Breast epithelium (tissue), 4 donors: ENCODE results near the gene SREBF1. TPM values are rescaled to one million over a fixed set of nuclear protein-coding genes. Genes with fewer than 3 reads are reported as not detected.

Experiments used
- DNase-seq, 2 donors: peaks; one replicate each; pipeline ENCODE4 v3.0.0-alpha.2; 2019; ENCODE audit warnings: low spot score in 2 of 2
- H3K27ac ChIP-seq, 2 donors: fragments of 200-600 bp; sonication (generic) in 1 of 2; one replicate each; pipeline ENCODE4 v1.5.1; 2016 to 2019; ENCODE audit warnings: mild to moderate bottlenecking in 1 of 2
- H3K27me3 ChIP-seq, 2 donors: fragments of 200-600 bp; sonication (generic) in 1 of 2; one replicate each; pipeline versions ENCODE4 v1.5.1 to v1.6.0; 2017 to 2019; ENCODE audit warnings: control low read depth in 1 of 2, mild to moderate bottlenecking in 1 of 2
- H3K36me3 ChIP-seq: fragments of 200-600 bp; one replicate; pipeline ENCODE4 v1.5.1; 2019
- H3K4me1 ChIP-seq, 2 donors: fragments of 200-600 bp; sonication (generic); one replicate each; pipeline ENCODE4 v1.5.1; 2016 to 2019; ENCODE audit warnings: control low read depth in 1 of 2
- H3K4me3 ChIP-seq, 3 donors: fragments of 200-600 bp; sonication (generic); 1 replicate in 2 of 3; 2 replicates in 1 of 3; pipeline ENCODE4 v1.5.1; 2016 to 2019; ENCODE audit warnings: mild to moderate bottlenecking in 3 of 3, moderate library complexity in 2 of 3
- H3K9me3 ChIP-seq, 2 donors: fragments of 200-600 bp; sonication (generic) in 1 of 2; one replicate each; pipeline ENCODE4 v1.5.1; 2016 to 2019; ENCODE audit warnings: control low read depth in 1 of 2
- POLR2A ChIP-seq: fragments of 450-650 bp; IDR thresholded peaks from one replicate; pipeline ENCODE4 v1.6.1; 2016; ENCODE audit warnings: antibody characterized with exemption, mild to moderate bottlenecking, moderate library complexity
- POLR2AphosphoS5 ChIP-seq, 3 donors: sonication (generic); formaldehyde crosslinking; IDR thresholded peaks; one replicate each; pipeline ENCODE4 v1.6.1; 2017; ENCODE audit warnings: antibody characterized with exemption in 3 of 3
- intact Hi-C: fragments of 100-400 bp; cut with DNase I; formaldehyde crosslinking; loops from one replicate; pipeline ENCODE4 v1.15.1; 2023; ENCODE audit warnings: low total_unique reads
- total RNA-seq, 3 donors: library from RNA; depleted of rRNA; stranded (reverse); fragments of >200 nt; gene quantifications; one replicate each; pipeline ENCODE4 v1.1.0, GENCODE V29; 2016
- TF ChIP-seq, protein P1 (sequence below), 3 donors: fragments of 450-650 bp; IDR thresholded peaks; one replicate each; pipeline ENCODE4 v1.5.1; 2016 to 2017; ENCODE audit warnings: antibody characterized with exemption in 3 of 3, mild to moderate bottlenecking in 3 of 3, moderate library complexity in 3 of 3

The SREBF1 gene
- total RNA-seq, 3 donors from 2014 or later = 39.0 to 119 (median 81.3) TPM

GRCh38 chr17:17852930-17853329 lies 16.1 kb upstream of the SREBF1 start:
- no peaks in the 10 kb centered on the region for H3K9me3 ChIP-seq
- TF ChIP-seq POLR2A = no peak
- TF ChIP-seq, protein P1, sequence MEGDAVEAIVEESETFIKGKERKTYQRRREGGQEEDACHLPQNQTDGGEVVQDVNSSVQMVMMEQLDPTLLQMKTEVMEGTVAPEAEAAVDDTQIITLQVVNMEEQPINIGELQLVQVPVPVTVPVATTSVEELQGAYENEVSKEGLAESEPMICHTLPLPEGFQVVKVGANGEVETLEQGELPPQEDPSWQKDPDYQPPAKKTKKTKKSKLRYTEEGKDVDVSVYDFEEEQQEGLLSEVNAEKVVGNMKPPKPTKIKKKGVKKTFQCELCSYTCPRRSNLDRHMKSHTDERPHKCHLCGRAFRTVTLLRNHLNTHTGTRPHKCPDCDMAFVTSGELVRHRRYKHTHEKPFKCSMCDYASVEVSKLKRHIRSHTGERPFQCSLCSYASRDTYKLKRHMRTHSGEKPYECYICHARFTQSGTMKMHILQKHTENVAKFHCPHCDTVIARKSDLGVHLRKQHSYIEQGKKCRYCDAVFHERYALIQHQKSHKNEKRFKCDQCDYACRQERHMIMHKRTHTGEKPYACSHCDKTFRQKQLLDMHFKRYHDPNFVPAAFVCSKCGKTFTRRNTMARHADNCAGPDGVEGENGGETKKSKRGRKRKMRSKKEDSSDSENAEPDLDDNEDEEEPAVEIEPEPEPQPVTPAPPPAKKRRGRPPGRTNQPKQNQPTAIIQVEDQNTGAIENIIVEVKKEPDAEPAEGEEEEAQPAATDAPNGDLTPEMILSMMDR (IDR thresholded peaks at IDR 0.05) = no peak
- TF ChIP-seq POLR2AphosphoS5 (IDR thresholded peaks at IDR 0.05) = no peak
- H3K27me3 ChIP-seq = no peaks in the 10 kb centered on the region
- peaks cover 19 to 22% of the 10 kb centered on the region in 2 donors for H3K4me1 ChIP-seq
- DNase-seq = no peak
- H3K4me3 ChIP-seq = no peak overlapping the region
- H3K27ac ChIP-seq = peak overlapping the region in 1 of 2 donors; percentile 12
- intact Hi-C loops = no loop called here
- no peaks in the 10 kb centered on the region for H3K36me3 ChIP-seq

GRCh38 chr17:17851103-17852002 lies 14.6 kb upstream of the SREBF1 start:
- H3K27ac ChIP-seq = peak overlapping the region; percentile 42 to 94
- no peaks in the 10 kb centered on the region for H3K36me3 ChIP-seq
- H3K27me3 ChIP-seq = no peaks in the 10 kb centered on the region
- intact Hi-C loops = no loop called here
- no peak for TF ChIP-seq POLR2AphosphoS5 (IDR thresholded peaks at IDR 0.05)
- no peak for TF ChIP-seq POLR2A
- DNase-seq = no peak
- no peak overlapping the region for H3K4me3 ChIP-seq
- H3K4me1 ChIP-seq = peaks cover 19 to 22% of the 10 kb centered on the region in 2 donors
- H3K9me3 ChIP-seq = no peaks in the 10 kb centered on the region

- peak overlapping the region in 1 of 3 donors; percentile 8 for H3K4me3 ChIP-seq
- TF ChIP-seq POLR2A = no peak
- TF ChIP-seq, protein P1 (IDR thresholded peaks at IDR 0.05) = no peak
- no peak for TF ChIP-seq POLR2AphosphoS5 (IDR thresholded peaks at IDR 0.05)
- no peak for DNase-seq
- intact Hi-C loops = no loop called here
- no peaks in the 10 kb centered on the region for H3K27me3 ChIP-seq
- H3K4me1 ChIP-seq = peaks cover 19 to 22% of the 10 kb centered on the region in 2 donors
- no peaks in the 10 kb centered on the region for H3K9me3 ChIP-seq
- H3K36me3 ChIP-seq = no peaks in the 10 kb centered on the region
- H3K27ac ChIP-seq = peak overlapping the region; percentile 84 to 94
These were observed 13.1 kb upstream of the SREBF1 start for GRCh38 chr17:17849845-17850373.

DNA sequence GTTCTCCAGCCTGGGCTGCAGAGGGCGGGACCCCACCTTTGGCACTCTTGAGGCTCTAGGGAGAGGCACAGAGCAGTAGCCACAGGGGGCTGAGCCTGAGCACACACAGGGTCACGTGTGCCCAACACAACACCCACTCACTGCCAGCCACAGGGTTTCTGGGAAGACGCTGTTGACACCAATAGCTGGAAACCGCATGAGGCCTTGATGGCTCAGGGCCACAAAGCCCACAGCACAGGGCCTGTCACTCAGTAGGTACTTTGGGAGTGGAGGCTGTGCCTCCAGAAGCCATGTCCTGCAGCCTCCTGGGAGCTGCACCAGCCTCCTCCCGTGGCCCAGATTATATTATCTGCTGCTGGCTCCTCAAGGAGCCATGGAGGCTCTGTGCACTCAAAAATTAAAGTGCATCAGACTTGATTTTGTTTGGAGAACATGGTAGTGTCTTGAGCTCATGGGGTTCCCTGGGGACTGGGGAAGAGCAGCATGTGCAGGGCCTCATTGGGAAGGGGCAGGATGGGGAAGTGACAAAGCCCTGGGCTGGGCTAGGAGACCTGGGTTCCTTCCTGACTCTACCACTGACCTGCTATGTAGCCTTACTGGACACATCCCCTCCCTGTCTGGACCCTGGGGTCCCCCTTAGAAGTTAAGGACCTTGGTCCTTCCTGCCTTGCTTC lies 12.5 kb upstream of the SREBF1 start:
- H3K27ac ChIP-seq = peak overlapping the region; percentile 84 to 94
- H3K9me3 ChIP-seq = no peaks in the 10 kb centered on the region
- H3K4me1 ChIP-seq = peaks cover 19 to 22% of the 10 kb centered on the region in 2 donors
- intact Hi-C loops = no loop called here
- H3K4me3 ChIP-seq = no peak overlapping the region
- no peaks in the 10 kb centered on the region for H3K27me3 ChIP-seq
- DNase-seq = peak in 1 of 2 donors; percentile 67
- peak in 2 of 3 donors; percentile 28 to 92 for TF ChIP-seq POLR2AphosphoS5 (IDR thresholded peaks at IDR 0.05)
- TF ChIP-seq POLR2A = no peak
- TF ChIP-seq, protein P1 (IDR thresholded peaks at IDR 0.05) = no peak
- no peaks in the 10 kb centered on the region for H3K36me3 ChIP-seq

GRCh38 chr17:17848311-17849082 lies 11.7 kb upstream of the SREBF1 start:
- DNase-seq = no peak
- Histone ChIP-seq H3K27ac (peak overlapping the region; percentile 84 to 94), H3K9me3 (no peaks in the 10 kb centered on the region), H3K4me1 (peaks cover 19 to 22% of the 10 kb centered on the region in 2 donors), H3K4me3 (no peak overlapping the region), H3K36me3 (no peaks in the 10 kb centered on the region), H3K27me3 (no peaks in the 10 kb centered on the region)
- TF ChIP-seq, protein P1 (IDR thresholded peaks at IDR 0.05) = no peak
- TF ChIP-seq POLR2A = no peak
- TF ChIP-seq POLR2AphosphoS5 (IDR thresholded peaks at IDR 0.05) = no peak
- intact Hi-C loops = no loop called here
